AG20443 (cell line): ENCODE measurements around the gene TULP3.
"Not testable (repeated sequence)": the region's sequence is repeated elsewhere in the genome, so short reads cannot be mapped to it uniquely, and the experiment has no call there.

Experiments
- DNase-seq: peaks from one replicate; pipeline ENCODE4 v3.0.0; 2012; ENCODE audit warnings: low spot score, mixed read lengths

The TULP3 gene, protein sequence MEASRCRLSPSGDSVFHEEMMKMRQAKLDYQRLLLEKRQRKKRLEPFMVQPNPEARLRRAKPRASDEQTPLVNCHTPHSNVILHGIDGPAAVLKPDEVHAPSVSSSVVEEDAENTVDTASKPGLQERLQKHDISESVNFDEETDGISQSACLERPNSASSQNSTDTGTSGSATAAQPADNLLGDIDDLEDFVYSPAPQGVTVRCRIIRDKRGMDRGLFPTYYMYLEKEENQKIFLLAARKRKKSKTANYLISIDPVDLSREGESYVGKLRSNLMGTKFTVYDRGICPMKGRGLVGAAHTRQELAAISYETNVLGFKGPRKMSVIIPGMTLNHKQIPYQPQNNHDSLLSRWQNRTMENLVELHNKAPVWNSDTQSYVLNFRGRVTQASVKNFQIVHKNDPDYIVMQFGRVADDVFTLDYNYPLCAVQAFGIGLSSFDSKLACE

DNA sequence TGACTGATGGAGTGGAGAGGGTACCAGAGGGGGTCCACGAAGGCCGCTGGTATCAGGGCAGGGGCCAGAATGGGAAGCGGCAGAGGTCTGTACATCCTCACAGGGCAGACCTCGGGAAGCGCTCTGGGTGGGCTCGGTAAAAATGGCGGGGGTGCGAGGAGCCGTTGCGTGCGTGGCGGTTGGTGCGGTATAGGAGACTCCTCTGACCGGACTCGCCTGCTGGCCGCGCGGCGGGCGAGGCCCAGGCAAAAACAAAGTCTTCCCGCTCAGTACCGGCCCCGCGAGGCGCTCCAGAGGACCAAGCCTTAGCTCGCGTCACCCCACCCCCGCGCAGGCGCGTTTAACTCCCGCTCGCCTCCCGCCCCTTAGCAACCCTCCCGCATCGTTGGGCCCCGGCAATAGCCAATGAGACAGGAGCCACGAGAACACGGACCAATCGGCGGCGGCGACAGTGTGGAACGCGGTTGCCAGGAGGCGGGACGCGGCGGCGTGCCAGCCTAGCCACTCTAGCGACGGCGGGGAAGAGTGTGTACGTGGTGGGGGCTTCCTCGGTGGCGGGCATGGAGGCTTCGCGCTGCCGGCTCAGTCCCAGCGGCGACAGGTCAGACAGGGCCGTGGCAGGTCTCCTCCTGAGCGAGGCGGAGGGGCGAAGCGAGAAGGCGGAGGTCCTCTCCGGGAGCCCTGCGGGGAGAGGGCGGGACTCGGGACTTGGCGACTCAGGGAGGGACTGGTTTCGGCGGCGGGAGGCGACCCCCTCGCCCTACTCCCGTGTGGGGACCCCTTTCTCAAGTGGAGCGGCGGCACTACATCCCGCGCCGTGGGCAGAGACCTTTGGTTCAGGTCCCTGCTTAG, at the start of gene TULP3:
TULP3 (plus strand) TSS at position 504 of the 852 bp plus-strand sequence; CDS start at position 561, 57 bp downstream.
- peak; percentile 99 for DNase-seq

DNA sequence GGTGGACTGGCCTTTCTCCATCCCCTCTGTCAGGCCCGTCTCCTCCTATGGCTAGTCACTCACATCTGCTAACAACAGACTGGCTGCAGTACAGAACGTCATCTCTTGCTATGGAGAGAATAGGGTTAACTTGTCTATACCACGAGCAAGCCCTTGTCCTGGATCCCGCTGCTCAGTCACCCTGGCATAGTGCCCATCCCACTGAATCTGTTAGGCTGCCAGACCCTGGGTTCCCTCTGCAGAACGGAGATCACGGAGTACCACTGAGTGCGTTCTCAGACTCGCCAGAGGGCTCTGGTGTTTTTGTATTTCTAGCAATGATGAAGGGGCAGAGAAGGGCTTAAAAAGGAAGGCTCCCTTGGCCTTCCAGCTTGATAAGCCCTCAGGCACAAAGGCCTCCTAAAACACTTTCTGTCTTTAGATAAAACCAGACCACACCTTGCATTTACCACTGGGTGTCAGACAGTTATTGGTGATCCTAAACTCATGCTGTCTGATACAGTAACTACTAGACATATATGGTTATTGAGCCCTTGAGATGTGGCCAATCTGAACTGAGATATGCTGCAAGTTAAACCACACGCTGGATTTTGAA, 49.5 kb upstream of the TULP3 start:
- no peak for DNase-seq

DNA sequence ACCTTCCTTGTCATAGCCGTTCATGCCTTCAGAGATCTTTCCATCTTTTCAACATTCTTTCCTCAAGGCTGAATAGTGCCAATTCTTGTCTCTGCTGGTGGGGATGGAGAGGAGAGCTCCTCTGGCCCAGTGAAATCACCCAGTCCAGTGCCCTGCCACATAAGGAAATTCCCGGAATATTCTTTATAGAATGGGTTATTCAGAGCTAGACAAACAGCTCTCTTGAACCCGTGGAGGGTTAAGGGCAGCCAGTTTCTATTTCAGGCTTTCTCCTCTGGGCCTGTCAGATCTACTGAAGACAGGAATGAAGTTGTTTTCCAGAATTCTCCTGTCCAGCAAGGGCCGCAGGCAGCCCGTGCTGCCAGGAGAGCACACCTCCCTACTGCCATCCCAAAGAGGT, 47.7 kb upstream of the TULP3 start:
- DNase-seq = no peak

DNA sequence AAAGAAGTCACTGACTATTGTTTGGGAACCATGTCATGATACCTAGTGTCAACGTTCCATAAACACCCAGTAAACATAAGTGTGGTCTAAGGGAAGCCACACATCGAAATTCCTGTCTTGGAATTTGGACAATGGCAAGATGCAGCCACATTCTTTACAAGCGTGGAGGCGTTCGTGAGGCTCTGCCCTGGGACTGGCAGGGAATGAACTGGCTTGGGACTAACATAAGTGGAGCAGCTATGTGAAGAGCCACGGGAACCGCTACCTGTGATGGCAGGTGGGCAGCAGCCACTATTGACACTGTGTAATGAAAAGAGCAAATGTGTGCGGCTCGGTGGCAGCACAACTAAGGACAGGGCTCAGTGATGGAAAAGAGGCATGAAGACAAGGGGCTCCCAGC, 45.9 kb upstream of the TULP3 start:
- no peak for DNase-seq

DNA sequence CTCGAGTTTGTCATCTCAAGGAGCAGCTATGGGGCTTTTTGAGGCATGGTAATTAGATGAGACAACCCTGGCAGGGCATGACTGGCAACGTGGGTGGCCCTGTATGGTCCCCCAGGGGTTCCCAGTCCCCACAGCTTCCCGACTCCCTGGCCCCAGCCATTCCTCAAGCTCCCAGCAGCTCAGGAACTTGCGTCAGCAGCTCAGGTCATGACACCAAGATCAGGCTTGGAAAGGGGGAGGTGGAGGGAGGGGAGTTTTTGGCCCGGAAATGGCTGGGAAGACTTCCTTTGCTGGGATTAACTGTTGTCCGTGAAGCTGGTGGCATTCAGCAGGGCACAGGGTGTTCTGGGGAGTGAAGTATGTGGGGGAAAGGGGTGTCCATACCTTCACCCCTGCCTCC, 45.4 kb upstream of the TULP3 start:
- peak; percentile 42 for DNase-seq

DNA sequence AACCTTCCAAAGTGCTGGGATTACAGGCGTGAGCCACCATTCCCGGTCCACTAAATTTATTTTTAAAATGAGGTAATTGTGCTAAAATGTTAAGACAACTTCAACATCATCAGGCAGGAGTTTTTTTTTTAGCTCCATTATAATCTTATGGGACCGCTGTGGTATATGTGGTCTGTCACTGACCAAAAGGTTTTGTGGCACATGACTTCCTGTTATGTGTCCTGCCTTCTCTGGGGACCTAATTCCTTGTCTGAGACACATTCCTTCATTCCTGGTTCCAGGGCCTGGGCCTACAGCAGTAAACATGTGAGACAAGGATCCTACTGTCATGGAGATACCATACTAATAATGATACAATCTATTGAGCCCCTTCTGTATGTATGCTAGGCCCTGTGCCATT, 38.8 kb upstream of the TULP3 start:
- no peak for DNase-seq

DNA sequence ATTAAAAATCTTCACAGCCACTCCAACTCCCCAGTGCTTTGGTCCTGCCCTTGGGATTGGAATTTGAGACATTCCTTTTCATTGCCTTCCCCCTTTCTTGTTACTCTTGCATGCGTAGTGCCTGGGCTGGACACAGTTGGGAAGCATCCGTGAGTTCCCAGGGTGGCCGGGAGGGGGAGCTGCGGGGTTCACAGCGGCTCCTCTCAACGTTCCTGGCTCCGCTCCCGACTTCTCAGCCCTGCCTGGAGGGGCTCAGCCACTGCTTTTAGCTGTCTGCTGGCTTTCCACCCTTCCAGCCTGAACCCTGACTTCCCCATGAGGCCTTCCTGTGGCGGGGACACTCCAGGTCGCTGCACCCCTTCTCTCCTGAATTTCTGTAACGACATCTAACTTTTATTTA, 37.1 kb upstream of the TULP3 start:
- DNase-seq = peak; percentile 97

DNA sequence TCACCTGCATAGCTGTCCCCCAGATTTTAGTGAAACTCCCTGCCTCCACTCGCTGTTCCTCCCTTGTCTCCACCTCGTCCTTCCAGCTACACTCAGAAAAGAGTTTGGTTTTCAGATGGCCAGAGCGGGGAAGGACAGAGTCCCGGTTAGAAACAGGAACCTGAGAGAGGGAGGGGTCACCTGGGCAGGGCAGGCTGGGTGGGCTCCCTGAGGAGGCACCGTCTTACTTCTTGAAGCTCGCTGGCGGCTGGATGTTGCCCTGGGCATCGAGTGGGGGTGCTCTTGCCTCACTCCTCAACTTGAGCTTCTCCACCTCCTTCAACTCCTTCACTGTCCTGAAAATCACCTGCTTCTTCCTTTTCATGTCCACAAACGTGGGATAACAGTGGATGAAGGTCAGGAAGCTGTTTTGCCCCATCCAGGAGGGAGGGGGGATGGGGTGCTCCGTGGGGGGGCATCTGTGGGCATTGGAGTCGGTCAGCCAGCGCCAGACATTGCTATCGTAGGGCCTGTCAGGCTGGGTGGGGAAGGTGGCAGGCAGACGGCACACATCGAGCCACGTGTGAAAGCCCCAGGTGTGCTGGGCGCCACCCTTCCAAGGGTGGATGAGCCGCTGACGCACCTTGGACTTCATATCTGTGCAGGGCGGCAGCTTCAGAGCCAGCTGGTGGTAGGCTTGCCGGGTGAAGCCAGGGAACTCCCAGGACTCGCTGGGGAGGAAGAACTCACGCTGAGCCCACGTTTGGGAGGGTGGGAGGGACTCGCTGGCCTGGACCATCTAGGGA, 35.8 kb upstream of the TULP3 start:
- DNase-seq = no peak

DNA sequence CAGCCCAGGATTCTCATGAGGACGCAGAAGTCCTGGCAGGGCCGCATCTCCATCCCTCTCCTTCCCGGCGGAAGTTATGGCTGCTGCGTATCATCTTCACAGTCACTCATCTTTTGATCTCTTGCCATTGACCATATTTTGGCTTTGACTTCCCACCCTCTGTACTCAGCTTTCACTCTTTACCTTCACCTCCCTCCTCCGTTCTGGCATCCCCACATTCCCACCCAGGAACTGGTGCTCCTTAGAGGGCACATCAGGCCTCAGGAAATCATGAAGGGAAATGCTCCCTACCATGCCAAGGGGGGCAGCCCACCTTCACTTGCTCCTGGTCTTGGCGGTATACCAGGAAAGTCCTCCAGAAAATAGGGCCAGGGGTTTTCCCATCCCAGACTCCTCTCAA, 35.1 kb upstream of the TULP3 start:
- no peak for DNase-seq

DNA sequence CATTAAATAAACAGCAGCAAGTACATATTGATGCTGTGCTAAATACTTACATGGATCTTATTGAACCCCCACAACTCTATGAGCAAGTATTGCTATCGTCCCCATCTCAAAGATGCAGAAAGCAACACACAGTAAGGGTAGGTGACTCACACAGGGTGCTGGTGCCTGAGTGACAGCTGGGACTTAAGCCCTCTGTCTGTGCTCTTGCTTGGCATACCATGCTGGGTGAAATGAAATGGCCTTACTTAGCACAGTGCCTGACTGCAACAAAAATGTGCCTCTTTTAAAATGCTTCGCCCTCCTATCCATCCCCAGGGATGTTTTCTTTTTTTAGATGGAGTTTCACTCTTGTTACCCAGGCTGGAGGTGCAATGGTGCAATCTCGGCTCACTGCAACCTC, 34.6 kb upstream of the TULP3 start:
- no peak for DNase-seq

DNA sequence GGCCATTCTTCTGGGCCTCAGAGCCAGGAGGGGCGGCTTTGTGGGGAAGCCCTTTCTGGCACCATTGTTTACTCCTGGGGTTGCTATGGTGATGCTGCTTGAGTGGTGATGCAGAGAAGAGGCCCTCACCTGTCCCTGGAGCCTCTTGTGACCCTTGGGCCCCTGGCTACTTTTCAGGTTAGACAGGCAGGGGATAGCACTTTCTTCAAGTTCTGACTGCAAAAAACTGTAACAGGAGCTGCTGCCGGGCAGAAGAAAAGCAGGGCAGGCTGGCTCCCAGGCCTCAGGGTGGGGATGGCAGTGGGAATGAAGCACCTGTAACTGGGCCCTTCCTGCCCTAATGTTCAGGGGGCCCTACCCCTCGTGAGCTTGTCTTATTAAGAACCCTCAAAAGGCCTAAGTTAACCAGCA, 33.7 kb upstream of the TULP3 start, which contains the start of gene TEX52:
TEX52 (minus strand) TSS at position 19 of the 411 bp plus-strand sequence; CDS start at position 6, 13 bp downstream.
- no peak for DNase-seq

DNA sequence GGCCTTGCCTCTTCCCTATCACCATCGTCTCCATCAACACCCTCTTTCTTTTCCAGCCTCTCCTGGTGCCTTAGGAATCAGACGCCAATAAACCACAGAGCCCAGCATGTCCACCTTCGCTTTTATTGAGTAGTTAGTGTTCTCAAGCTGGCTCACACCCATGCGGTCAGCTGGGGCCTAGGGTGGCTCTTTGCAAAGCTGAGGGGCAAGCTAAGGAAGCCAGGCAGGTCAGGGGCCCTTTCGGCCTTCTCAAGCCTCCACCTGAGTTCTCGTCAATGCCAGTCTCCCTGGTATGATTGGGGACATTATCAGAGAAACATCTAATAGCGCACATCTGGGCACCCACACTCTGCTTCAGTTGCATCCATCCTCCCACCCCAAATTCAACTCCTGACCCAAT, 33.1 kb upstream of the TULP3 start:
- no peak for DNase-seq

DNA sequence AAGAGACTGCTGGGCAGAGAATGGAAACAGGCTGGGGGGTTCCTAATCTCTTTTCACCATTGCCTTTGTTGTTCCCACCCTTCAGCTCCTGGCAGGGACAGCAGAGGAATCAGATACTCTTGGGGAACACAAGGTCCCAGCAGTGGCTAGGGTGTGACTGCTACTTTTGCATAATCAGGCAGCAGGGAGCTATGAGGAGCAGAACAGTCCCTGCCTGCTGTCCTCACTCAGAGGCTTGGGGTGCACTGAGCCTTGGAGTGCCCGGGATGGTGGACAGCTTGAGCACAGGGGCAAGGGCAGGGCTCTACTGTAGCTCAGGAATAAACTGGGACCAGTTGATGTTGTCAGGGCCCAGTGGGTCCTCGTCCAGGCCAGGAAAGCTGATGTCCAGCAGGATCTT, 32.4 kb upstream of the TULP3 start:
- no peak for DNase-seq

DNA sequence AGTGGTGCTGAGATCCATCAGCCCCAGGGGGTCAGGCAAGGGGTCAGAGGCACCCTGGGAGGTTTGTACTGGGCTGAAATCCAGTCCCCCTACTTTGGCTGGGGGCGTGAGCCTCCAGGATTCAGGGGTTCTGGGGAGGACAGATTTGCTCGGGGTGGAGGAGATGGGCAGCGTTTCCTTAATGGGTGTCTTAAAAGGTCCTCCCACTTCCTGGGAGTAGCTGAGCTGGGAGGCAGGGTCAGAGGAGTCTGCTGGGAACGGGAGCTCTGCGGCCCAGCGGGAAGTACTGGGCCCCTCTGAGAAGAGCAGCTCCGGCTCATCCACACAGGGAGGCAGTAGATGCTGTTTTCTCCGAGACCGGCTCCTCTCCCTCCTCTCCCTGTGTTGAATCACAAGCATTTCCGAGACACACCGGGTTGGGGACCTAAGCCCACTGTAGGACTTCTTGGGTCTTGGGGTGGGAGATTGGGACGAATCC, 31.7 kb upstream of the TULP3 start:
- no peak for DNase-seq

DNA sequence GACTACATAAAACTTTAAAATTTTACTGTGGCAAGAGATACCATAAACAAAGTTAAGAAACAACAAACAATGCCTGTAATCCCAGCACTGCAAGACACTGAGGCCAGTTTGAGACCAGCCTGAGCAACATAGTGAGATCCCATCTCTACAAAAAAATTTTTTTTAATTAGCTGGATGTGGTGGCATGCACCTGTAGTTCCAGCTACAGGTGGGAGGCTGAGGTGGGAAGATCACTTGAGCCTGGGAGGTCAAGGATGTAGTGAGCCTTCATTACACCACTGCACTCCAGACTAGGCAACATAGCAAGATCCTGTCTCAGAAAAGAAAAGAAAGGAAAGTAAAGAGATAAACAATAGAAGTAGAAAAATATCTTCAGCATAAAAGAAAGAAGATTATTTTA, 30.5 kb upstream of the TULP3 start:
- no peak for DNase-seq

DNA sequence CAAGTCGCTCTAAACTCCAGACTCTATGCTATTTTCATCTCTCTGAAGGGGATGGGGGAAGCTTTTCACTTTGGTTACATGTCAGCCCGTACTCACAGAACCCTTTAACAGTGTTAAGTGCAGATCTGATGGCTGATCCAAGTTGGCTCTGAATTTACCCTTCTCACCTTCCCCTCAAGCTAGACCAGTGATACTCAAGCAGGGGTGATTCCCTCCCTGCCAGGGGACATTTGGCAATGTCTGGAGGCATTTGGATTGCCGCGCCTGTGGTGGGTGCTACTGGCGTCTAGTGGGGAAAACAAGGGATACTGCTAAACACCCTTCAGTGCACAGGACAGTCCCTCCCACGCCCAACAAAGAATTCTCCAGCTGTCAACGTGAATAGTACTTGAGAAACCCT, 27.8 kb upstream of the TULP3 start:
- DNase-seq = no peak

DNA sequence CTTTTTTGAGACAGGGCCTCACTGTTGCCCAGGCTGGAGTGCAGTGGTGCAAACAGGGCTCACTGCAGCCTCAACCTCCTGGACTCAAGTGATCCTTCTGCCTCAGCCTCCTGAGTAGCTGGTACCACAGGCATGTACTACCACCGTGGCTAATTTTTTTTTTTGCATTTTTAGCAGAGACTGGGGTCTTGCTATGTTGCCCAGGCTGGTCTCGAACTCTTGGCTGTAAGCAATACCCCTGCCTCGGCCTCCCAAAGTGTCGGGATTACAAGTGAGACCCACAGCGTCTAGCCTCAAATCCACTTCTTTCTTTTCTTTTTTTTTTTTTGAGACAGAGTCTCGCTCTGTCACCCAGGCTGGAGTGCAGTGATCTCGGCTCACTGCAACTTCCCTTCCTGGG, 27.3 kb upstream of the TULP3 start:
- not testable (repeated sequence) for DNase-seq

DNA sequence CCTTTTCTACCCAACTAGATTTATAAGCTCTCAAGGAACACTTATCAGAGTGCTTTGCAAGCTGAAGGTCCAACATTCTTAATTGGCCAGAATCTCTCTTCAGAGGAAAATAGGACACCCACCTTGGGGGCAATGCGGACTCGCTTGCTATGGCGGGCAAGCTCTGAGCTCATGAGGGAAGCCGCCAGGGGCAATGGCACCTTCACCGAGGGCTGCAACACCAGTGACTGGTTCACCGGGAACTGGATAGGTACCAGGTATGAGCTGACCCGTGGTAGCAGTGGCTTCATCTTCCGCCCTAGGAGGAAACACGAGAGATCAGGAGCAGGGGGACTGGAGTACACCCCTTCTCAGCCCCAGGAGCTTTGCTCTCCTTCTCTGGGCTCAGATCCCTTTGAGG, 26.5 kb upstream of the TULP3 start:
- DNase-seq = no peak

DNA sequence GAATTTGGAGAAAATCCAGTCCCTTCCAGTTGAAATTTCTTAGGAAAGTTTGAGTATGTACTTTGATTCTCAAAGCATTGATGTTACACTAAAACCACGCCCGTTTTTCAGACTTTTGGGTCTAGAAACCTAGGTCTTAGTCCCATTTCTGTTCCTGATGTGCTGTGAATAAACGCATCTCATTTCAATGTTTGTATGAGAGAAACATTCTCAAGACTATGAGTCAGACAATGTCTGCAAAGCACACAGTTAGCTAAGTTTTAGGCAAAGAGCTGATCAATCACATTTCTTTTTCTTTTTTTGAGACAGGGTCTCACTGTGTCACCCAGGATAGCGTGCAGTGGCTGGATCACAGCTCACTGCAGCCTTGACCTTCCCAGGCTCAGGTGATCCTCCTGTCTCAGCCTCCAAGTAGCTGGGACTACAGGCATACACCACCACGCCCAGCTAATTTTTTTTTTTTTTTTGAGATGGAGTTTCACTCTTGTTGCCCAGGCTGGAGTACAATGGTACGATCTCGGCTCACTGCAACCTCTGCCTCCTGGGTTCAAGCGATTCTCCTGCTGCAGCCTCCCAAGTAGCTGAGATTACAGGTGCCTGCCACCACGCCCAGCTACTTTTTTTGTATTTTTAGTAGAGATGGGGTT, 21.6 kb upstream of the TULP3 start:
- DNase-seq = peak; percentile 37

DNA sequence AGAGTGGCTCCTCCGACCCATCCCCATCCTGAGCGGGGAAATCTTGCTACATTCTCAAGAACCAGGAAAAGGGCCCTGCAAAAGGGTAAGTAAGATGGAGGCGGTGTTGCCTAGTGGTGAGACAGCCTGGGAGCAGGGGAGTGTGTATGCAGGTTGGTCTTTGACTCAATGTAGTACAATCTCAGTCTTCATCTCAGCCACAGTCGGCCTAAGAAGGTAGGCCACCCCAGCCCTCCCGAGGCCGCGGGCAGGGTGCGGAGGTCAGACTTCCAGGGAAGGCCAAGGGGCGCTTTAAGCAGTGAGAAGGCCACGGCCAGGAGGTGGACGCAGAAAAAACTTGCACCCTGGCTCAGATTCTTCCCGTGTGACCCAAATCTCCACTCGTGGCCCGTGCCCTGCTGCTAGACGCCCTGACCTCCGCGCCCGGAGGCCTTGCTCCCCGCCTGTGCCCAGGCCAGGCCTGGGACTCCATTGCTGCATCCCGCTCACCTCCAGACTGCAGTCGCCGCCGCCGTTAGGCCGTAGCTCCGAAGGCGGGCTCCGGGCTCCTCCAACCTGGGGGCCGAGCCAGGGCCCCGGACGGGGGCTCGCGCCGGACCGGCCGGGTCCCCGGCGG, 14.2 kb upstream of the TULP3 start:
- peak; percentile 40 for DNase-seq
